DOHH2 (cell line): ENCODE results near the gene PCK2.
A peak's percentile ranks its signal among the peaks of the same experiment; 100 is the strongest.

Experiments used
- H3F3A ChIP-seq: fragments of 200-600 bp; sonication (generic), shearing (Covaris generic); 2 replicates; pipeline ENCODE4 v1.6.0; 2016; ENCODE audit warnings: antibody characterized with exemption, mild to moderate bottlenecking; ENCODE audit not compliant: control insufficient read depth, insufficient read depth
- H3K27ac ChIP-seq: fragments of 200-600 bp; sonication (generic); 2 replicates; pipeline ENCODE4 v1.5.1; 2014; ENCODE audit warnings: low read depth, mild to moderate bottlenecking, low read length, moderate library complexity
- H3K27me3 ChIP-seq: fragments of 200-600 bp; sonication (generic); 2 replicates; pipeline ENCODE4 v1.6.1; 2014; ENCODE audit warnings: mild to moderate bottlenecking, low read length, mixed read lengths; ENCODE audit not compliant: control insufficient read depth
- H3K36me3 ChIP-seq: fragments of 200-600 bp; sonication (generic); 2 replicates; pipeline ENCODE4 v1.6.1; 2014; ENCODE audit warnings: mild to moderate bottlenecking, low read length, moderate library complexity, mixed read lengths; ENCODE audit not compliant: control insufficient read depth
- H3K4me1 ChIP-seq: fragments of 200-600 bp; sonication (generic); 2 replicates; pipeline ENCODE4 v1.6.1; 2014; ENCODE audit warnings: mild to moderate bottlenecking, low read length, mixed read lengths; ENCODE audit not compliant: control insufficient read depth
- H3K4me2 ChIP-seq: fragments of 200-600 bp; sonication (generic); 2 replicates; pipeline ENCODE4 v1.6.0; 2014; ENCODE audit warnings: mild to moderate bottlenecking, low read length, moderate library complexity
- H3K4me3 ChIP-seq: fragments of 200-600 bp; sonication (generic); 2 replicates; pipeline ENCODE4 v1.5.1; 2014; ENCODE audit warnings: mild to moderate bottlenecking, low read length, mixed read lengths
- H3K79me2 ChIP-seq: fragments of 200-600 bp; sonication (generic); 2 replicates; pipeline ENCODE4 v1.6.1; 2014; ENCODE audit warnings: mild to moderate bottlenecking, low read length, mixed read lengths; ENCODE audit not compliant: control insufficient read depth
- H3K9me2 ChIP-seq: fragments of 200-600 bp; sonication (generic); replicated peaks from 2 replicates; pipeline ENCODE4 v1.6.1; 2014; ENCODE audit warnings: mild to moderate bottlenecking, low read length, mixed read lengths; ENCODE audit not compliant: control insufficient read depth
- H3K9me3 ChIP-seq: fragments of 200-600 bp; sonication (generic); 2 replicates; pipeline ENCODE4 v1.6.1; 2014; ENCODE audit warnings: antibody characterized with exemption, low read length, mixed read lengths; ENCODE audit not compliant: control insufficient read depth, insufficient read depth
- H4K20me1 ChIP-seq: fragments of 200-600 bp; sonication (generic); 2 replicates; pipeline ENCODE4 v1.6.0; 2014; ENCODE audit warnings: low read depth, mild to moderate bottlenecking, antibody characterized with exemption, low read length, moderate library complexity; ENCODE audit not compliant: control insufficient read depth, insufficient read depth
- EZH2phosphoT487 ChIP-seq: fragments of 200-600 bp; sonication (generic); IDR thresholded peaks from 2 replicates; pipeline ENCODE4 v1.6.1; 2017; ENCODE audit warnings: borderline replicate concordance, mild to moderate bottlenecking, antibody characterized with exemption, low read length, moderate library complexity, mixed read lengths
- TF ChIP-seq, protein P1 (sequence below): fragments of 200-600 bp; sonication (generic); IDR thresholded peaks from one replicate; pipeline ENCODE4 v1.5.1; 2014; ENCODE audit warnings: antibody characterized with exemption, mild to moderate bottlenecking, low read depth, low read length; ENCODE audit not compliant: poor library complexity, severe bottlenecking

PCK2 gene

DNA sequence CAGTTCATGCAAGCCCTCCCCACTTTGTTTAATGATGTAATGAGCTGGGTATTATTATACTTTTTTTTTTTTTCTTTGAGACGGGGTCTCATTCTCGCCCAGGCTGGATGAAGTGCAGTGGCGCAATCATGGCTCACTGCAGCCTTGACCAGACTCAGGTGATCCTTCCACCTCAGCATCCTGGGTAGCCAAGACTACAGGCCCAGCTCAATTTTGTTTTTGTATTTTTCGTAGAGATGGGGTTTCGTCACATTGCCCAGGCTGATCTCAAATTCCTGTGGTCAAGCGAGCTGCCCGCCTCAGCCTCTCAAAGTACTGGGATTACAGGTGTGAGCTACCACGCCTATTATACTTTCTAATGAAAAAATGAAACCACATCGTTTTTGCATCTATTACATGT lies 15.9 kb downstream of the PCK2 start:
- H3K27me3 ChIP-seq: no peaks in the 10 kb centered on the region
- no peak overlapping the region for H3K4me2 ChIP-seq
- no peaks in the 10 kb centered on the region for H4K20me1 ChIP-seq
- peaks cover 5% of the 10 kb centered on the region; the same call in 1 of the 2 replicates for H3K36me3 ChIP-seq
- H3K9me3 ChIP-seq: no peaks in the 10 kb centered on the region
- H3K4me3 ChIP-seq: no peak overlapping the region
- H3K27ac ChIP-seq: no peak overlapping the region
- peaks cover 15% of the 10 kb centered on the region for H3K4me1 ChIP-seq
- peaks cover 17% of the 10 kb centered on the region for H3F3A ChIP-seq
- TF ChIP-seq, protein P1, sequence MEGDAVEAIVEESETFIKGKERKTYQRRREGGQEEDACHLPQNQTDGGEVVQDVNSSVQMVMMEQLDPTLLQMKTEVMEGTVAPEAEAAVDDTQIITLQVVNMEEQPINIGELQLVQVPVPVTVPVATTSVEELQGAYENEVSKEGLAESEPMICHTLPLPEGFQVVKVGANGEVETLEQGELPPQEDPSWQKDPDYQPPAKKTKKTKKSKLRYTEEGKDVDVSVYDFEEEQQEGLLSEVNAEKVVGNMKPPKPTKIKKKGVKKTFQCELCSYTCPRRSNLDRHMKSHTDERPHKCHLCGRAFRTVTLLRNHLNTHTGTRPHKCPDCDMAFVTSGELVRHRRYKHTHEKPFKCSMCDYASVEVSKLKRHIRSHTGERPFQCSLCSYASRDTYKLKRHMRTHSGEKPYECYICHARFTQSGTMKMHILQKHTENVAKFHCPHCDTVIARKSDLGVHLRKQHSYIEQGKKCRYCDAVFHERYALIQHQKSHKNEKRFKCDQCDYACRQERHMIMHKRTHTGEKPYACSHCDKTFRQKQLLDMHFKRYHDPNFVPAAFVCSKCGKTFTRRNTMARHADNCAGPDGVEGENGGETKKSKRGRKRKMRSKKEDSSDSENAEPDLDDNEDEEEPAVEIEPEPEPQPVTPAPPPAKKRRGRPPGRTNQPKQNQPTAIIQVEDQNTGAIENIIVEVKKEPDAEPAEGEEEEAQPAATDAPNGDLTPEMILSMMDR: no peak
- no peak for TF ChIP-seq EZH2phosphoT487
- H3K79me2 ChIP-seq: peaks cover 7% of the 10 kb centered on the region
- H3K9me2 ChIP-seq: no peaks in the 10 kb centered on the region

GRCh38 chr14:24110523-24110922 lies 16.4 kb downstream of the PCK2 start:
- Histone ChIP-seq H3K27ac (no peak overlapping the region), H3K36me3 (peaks cover 6% of the 10 kb centered on the region; the same call in 1 of the 2 replicates), H3K4me3 (no peak overlapping the region), H3K79me2 (peaks cover 11% of the 10 kb centered on the region), H3K4me2 (no peak overlapping the region), H3F3A (peaks cover 17% of the 10 kb centered on the region), H3K9me3 (no peaks in the 10 kb centered on the region), H4K20me1 (peaks cover under 1% of the 10 kb centered on the region; the same call in 1 of the 2 replicates), H3K4me1 (peaks cover 17% of the 10 kb centered on the region), H3K9me2 (no peaks in the 10 kb centered on the region), H3K27me3 (no peaks in the 10 kb centered on the region)
- TF ChIP-seq EZH2phosphoT487: no peak
- TF ChIP-seq, protein P1: no peak

DNA sequence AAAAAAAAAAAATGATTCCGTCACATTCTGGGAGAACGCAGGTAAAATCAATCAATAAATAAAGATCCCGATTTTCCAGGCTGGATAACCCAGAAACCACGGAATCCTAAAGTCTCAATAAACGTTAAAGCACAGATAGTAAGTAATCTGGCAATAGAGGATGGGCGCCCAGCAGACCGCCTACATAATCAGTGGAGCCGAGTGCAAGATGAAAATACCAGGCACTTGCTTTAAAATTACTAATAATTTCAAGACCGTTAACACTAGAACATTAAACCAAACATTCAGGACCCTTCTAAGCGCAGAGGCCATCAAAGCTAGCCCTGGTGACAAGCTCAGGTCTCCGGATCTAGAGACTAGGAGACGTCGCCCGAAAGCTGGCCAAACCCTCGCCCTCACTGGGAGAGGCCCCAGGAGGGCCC lies 19.3 kb downstream of the PCK2 start:
- H3K9me2 ChIP-seq: no peaks in the 10 kb centered on the region
- H3F3A ChIP-seq: peaks cover 17% of the 10 kb centered on the region
- H3K27ac ChIP-seq: peak overlapping the region; percentile 90
- H3K9me3 ChIP-seq: no peaks in the 10 kb centered on the region
- peaks cover 28% of the 10 kb centered on the region for H3K4me1 ChIP-seq
- H3K4me2 ChIP-seq: peak overlapping the region; percentile 93
- H4K20me1 ChIP-seq: peaks cover 4% of the 10 kb centered on the region; the same call in 1 of the 2 replicates
- peaks cover 24% of the 10 kb centered on the region for H3K79me2 ChIP-seq
- TF ChIP-seq EZH2phosphoT487: no peak
- H3K27me3 ChIP-seq: no peaks in the 10 kb centered on the region
- peak overlapping the region; percentile 93 for H3K4me3 ChIP-seq
- peaks cover 32% of the 10 kb centered on the region for H3K36me3 ChIP-seq

GRCh38 chr14:24113801-24114531 lies 19.9 kb downstream of the PCK2 start:
- peaks cover 38% of the 10 kb centered on the region for H3K36me3 ChIP-seq
- peaks cover 4% of the 10 kb centered on the region; the same call in 1 of the 2 replicates for H4K20me1 ChIP-seq
- H3K27me3 ChIP-seq: no peaks in the 10 kb centered on the region
- H3K4me2 ChIP-seq: peak overlapping the region; percentile 93
- peaks cover 17% of the 10 kb centered on the region for H3F3A ChIP-seq
- H3K4me1 ChIP-seq: peaks cover 22% of the 10 kb centered on the region
- H3K4me3 ChIP-seq: peak overlapping the region; percentile 93
- TF ChIP-seq EZH2phosphoT487: no peak
- TF ChIP-seq, protein P1: no peak
- no peaks in the 10 kb centered on the region for H3K9me3 ChIP-seq
- peak overlapping the region; percentile 90 for H3K27ac ChIP-seq
- no peaks in the 10 kb centered on the region for H3K9me2 ChIP-seq
- H3K79me2 ChIP-seq: peaks cover 24% of the 10 kb centered on the region
